Bronchial epithelial cell (primary cell): ENCODE measurements around the gene NEB. TPM values are rescaled to one million over a fixed set of nuclear protein-coding genes. Genes with fewer than 3 reads are reported as not detected.

ENCODE experiments used
- DNase-seq: peaks from one replicate; pipeline ENCODE4 v3.0.0-alpha.2; 2010; ENCODE audit warnings: low read depth
- FAIRE-seq: peaks from 2 replicates; lab custom pipeline; 2011; peaks lifted over from hg19 to GRCh38; lab: Jason Lieb, UNC
- H3K27me3 ChIP-seq: 2 replicates; pipeline ENCODE4 v1.5.1; 2011; ENCODE audit warnings: low read length; ENCODE audit not compliant: control insufficient read depth, insufficient read depth
- H3K36me3 ChIP-seq: 2 replicates; pipeline ENCODE4 v1.5.1; 2011; ENCODE audit warnings: low read length; ENCODE audit not compliant: control insufficient read depth, insufficient read depth
- H3K4me3 ChIP-seq: 2 replicates; pipeline ENCODE4 v1.5.1; 2011; ENCODE audit warnings: mild to moderate bottlenecking, low read depth, low read length, control low read depth
- CTCF ChIP-seq: IDR thresholded peaks from 2 replicates; pipeline ENCODE4 v1.5.1; 2011; ENCODE audit warnings: mild to moderate bottlenecking, moderate library complexity, low read length, control low read depth, inconsistent platforms; ENCODE audit not compliant: insufficient read depth, severe bottlenecking
- total RNA-seq: library from RNA; depleted of rRNA; stranded (reverse); fragments of >200 nt; gene quantifications from 2 replicates; pipeline ENCODE4 v1.2.1, GENCODE V29; 2014

The NEB gene
- total RNA-seq, 1 donor from 2014 or later, result 0.26 TPM

GRCh38 chr2:151729837-151730236 lies 4.4 kb downstream of the NEB start:
- no peak for FAIRE-seq
- Histone ChIP-seq H3K36me3 (no peaks in the 10 kb centered on the region), H3K27me3 (no peaks in the 10 kb centered on the region), H3K4me3 (no peak overlapping the region)
- TF ChIP-seq CTCF, result no peak
- DNase-seq, result no peak

GRCh38 chr2:151729415-151729811 lies 4.9 kb downstream of the NEB start:
- H3K27me3 ChIP-seq, result no peaks in the 10 kb centered on the region
- H3K4me3 ChIP-seq, result no peak overlapping the region
- H3K36me3 ChIP-seq, result no peaks in the 10 kb centered on the region
- no peak for TF ChIP-seq CTCF
- FAIRE-seq (no peak), DNase-seq (no peak)

GRCh38 chr2:151728804-151729414 lies 5.4 kb downstream of the NEB start:
- no peak for TF ChIP-seq CTCF
- Histone ChIP-seq H3K27me3 (no peaks in the 10 kb centered on the region), H3K36me3 (no peaks in the 10 kb centered on the region), H3K4me3 (no peak overlapping the region)
- FAIRE-seq (no peak), DNase-seq (no peak)

- H3K27me3 ChIP-seq, result no peaks in the 10 kb centered on the region
- H3K36me3 ChIP-seq, result no peaks in the 10 kb centered on the region
- FAIRE-seq (no peak), DNase-seq (no peak)
- no peak overlapping the region for H3K4me3 ChIP-seq
- no peak for TF ChIP-seq CTCF
Measured at GRCh38 chr2:151727593-151728552, 6.4 kb downstream of the NEB start.

GRCh38 chr2:151721161-151721560 lies 13.1 kb downstream of the NEB start:
- TF ChIP-seq CTCF, result no peak
- Histone ChIP-seq H3K4me3 (no peak overlapping the region), H3K27me3 (no peaks in the 10 kb centered on the region), H3K36me3 (no peaks in the 10 kb centered on the region)
- FAIRE-seq, result no peak
- no peak for DNase-seq
